Fibroblast of lung (primary cell): ENCODE measurements around the gene RNF39.

Source experiments
- EZH2 ChIP-seq: IDR thresholded peaks from 2 replicates; pipeline ENCODE4 v1.5.1; 2012; ENCODE audit warnings: low read length, control low read depth, mild to moderate bottlenecking; ENCODE audit errors: missing control alignments
- TF ChIP-seq, protein P1 (sequence below), 2 donors: IDR thresholded peaks in 1 of 2; conservative IDR thresholded peaks in 1 of 2; 1 replicate in 1 of 2; 2 replicates in 1 of 2; pipeline ENCODE4 v1.5.1; 2011 to 2012; ENCODE audit warnings: low read length in 2 of 2, control low read depth in 1 of 2, inconsistent platforms in 1 of 2, low read depth in 1 of 2, mild to moderate bottlenecking in 1 of 2

DNA sequence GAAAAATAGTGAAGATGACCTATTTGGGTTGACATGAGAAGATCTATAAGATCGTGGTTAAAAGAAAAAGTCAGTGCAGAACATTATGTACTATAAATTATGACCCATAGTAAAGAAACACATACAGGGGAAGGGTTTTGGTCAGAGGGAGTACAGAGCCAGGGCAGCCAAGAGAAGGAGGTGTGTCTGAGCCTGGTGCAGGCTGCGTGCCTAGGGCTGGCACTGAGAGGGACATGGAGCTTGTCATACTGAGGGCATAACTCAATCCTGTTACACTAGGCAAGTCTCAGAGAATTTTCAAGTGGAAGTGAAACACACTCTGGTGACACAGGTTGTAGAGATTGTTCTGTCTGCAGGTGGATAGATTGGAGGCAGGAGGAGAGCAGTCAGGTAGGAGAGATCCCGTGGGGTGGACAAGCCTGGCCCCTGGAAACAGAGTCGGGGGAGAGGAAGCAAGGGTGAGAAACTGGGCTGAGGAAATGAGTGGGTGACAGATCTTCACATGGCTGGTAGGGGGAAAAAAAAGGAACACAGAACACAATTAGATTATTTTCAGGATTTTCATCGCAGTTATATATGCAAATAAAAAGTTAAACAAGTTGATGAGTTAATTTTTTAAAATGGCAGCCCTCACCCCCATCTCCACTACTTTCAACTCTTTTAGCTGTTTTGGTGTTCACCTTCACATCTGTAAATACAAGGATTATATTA is 18.5 kb upstream of the RNF39 start:
- TF ChIP-seq EZH2, result no peak
- TF ChIP-seq, protein P1, sequence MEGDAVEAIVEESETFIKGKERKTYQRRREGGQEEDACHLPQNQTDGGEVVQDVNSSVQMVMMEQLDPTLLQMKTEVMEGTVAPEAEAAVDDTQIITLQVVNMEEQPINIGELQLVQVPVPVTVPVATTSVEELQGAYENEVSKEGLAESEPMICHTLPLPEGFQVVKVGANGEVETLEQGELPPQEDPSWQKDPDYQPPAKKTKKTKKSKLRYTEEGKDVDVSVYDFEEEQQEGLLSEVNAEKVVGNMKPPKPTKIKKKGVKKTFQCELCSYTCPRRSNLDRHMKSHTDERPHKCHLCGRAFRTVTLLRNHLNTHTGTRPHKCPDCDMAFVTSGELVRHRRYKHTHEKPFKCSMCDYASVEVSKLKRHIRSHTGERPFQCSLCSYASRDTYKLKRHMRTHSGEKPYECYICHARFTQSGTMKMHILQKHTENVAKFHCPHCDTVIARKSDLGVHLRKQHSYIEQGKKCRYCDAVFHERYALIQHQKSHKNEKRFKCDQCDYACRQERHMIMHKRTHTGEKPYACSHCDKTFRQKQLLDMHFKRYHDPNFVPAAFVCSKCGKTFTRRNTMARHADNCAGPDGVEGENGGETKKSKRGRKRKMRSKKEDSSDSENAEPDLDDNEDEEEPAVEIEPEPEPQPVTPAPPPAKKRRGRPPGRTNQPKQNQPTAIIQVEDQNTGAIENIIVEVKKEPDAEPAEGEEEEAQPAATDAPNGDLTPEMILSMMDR (conservative IDR thresholded peaks at IDR 0.05 in 1 of 2, IDR thresholded peaks at IDR 0.05 in 1 of 2; ENCODE audit: low read depth in 1 of 2, low read length in 2 of 2), result no peak
